ENCODE data around the gene MRPL55. TPM values are rescaled to one million over a fixed set of nuclear protein-coding genes. Genes with fewer than 3 reads are reported as not detected.

MRPL55 gene
- total RNA-seq, 1 donor from 2014 or later = 73.5 TPM

DNA sequence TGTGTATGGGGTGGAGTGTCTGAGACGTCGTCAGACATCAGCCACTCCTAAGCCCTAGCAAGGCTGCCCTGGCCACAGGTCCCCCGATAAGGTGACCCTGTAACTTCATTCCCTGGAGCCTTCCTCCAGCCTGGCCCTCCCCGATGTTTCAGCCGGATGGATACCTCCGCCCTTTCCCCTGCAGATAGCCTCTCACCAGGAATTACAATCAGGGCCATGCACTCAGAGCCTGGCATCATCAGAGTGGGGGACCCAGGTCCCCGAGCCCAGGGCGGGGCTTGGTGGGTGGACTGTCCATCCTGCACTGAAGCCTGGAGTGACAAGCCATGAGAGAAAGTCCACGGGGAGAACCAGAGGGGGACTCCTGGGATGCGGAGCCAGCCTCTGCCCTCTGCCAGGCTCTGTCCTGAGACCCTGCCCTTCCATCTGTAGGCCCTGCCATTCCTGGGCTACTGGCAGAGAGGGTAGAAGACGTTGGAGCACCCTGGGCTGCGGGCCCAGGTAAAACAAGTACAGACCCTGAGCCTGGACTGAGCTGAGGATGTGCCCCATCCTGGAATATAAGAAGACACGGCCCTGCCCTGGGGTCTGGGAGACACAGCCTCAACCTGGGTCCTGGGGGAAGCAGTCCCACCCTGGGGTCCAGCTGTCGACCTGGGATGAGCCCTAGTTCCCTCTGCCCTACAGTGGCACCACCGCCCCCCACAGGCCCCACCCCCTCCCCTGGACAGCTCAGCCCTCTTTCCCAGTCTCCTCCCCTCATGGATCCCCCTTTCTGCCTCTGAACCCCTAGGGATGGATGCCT, 43.4 kb downstream of the MRPL55 start:
- TF ChIP-seq, protein P1, sequence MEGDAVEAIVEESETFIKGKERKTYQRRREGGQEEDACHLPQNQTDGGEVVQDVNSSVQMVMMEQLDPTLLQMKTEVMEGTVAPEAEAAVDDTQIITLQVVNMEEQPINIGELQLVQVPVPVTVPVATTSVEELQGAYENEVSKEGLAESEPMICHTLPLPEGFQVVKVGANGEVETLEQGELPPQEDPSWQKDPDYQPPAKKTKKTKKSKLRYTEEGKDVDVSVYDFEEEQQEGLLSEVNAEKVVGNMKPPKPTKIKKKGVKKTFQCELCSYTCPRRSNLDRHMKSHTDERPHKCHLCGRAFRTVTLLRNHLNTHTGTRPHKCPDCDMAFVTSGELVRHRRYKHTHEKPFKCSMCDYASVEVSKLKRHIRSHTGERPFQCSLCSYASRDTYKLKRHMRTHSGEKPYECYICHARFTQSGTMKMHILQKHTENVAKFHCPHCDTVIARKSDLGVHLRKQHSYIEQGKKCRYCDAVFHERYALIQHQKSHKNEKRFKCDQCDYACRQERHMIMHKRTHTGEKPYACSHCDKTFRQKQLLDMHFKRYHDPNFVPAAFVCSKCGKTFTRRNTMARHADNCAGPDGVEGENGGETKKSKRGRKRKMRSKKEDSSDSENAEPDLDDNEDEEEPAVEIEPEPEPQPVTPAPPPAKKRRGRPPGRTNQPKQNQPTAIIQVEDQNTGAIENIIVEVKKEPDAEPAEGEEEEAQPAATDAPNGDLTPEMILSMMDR (IDR thresholded peaks at IDR 0.05; ENCODE audit: insufficient read depth, low read length, poor library complexity, severe bottlenecking) = no peak
- no peak for DNase-seq (ENCODE audit: low read depth)
- Histone ChIP-seq H3K27me3 (ENCODE audit: control insufficient read depth, insufficient read depth, low read length) (peaks cover 19% of the 10 kb centered on the region), H3K4me3 (ENCODE audit: low read depth, low read length) (no peak overlapping the region), H3K36me3 (ENCODE audit: control insufficient read depth, insufficient read depth, low read length) (no peaks in the 10 kb centered on the region)

DNA sequence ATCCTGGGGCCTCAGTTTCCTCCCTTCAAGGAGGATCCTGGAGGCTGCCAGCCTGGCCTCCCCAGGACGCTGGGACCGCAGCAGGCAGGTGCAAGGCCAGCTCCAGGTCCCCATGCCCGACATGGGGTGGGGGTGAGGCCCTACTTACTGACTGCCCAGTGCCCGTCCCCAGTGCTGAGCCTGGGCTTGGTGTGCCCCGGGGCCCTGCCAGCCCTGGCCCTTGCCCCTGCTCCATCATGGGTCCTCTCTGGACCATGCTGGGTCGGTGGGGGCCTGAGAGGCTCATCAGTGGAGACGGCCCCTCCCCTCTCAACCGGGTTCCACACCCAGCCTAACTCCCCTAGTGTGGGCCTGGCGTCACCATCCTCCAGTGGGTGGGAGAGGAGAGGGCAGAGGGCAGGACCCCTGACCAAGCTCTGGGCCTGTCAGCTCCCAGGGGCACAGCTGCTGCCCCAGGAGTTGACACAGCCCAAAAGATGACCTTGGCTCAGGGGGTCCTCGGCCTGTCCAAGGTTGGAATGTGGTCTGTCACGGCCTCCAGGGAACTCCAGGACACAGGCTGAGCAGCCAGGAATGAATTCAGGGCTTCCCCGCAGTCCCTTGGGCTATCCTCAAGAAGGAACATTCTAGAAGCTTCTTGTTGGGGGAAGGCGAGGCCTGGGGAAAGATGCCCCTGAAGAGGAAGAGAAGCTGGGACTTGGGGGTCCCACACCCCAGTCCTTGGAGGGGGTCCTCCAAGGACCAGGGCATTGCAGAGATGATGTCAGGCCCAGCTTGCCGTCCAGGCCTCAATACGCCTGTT, 44.2 kb downstream of the MRPL55 start:
- H3K27me3 ChIP-seq (ENCODE audit: control insufficient read depth, insufficient read depth, low read length) = peaks cover 27% of the 10 kb centered on the region
- H3K36me3 ChIP-seq (ENCODE audit: control insufficient read depth, insufficient read depth, low read length) = no peaks in the 10 kb centered on the region
- DNase-seq (ENCODE audit: low read depth) = no peak
- no peak overlapping the region for H3K4me3 ChIP-seq (ENCODE audit: low read depth, low read length)
- TF ChIP-seq, protein P1 (IDR thresholded peaks at IDR 0.05; ENCODE audit: insufficient read depth, low read length, poor library complexity, severe bottlenecking) = no peak

DNA sequence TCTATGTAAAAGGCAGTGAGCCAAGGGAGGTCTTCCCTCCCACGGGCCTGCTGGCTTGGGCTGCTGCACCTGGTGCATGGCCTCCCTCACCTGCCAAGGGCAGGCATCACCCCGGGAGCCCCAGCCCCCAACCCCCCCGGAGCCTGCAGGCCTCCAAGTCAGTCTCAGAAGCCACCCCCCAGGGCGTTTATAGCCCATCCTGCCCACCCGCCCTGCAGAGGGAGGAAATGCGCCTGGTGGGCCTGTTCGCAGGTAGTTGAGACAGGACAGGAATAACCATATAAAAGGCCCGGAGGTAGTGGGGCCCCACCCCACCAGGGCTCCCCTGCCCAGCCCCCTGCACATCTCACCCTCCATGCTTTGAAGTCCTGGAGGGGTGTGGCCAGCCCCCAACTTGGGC, 44.8 kb downstream of the MRPL55 start:
- Histone ChIP-seq H3K4me3 (ENCODE audit: low read depth, low read length) (no peak overlapping the region), H3K36me3 (ENCODE audit: control insufficient read depth, insufficient read depth, low read length) (no peaks in the 10 kb centered on the region), H3K27me3 (ENCODE audit: control insufficient read depth, insufficient read depth, low read length) (peaks cover 34% of the 10 kb centered on the region)
- DNase-seq (ENCODE audit: low read depth) = no peak
- TF ChIP-seq, protein P1 (IDR thresholded peaks at IDR 0.05; ENCODE audit: insufficient read depth, low read length, poor library complexity, severe bottlenecking) = no peak

DNA sequence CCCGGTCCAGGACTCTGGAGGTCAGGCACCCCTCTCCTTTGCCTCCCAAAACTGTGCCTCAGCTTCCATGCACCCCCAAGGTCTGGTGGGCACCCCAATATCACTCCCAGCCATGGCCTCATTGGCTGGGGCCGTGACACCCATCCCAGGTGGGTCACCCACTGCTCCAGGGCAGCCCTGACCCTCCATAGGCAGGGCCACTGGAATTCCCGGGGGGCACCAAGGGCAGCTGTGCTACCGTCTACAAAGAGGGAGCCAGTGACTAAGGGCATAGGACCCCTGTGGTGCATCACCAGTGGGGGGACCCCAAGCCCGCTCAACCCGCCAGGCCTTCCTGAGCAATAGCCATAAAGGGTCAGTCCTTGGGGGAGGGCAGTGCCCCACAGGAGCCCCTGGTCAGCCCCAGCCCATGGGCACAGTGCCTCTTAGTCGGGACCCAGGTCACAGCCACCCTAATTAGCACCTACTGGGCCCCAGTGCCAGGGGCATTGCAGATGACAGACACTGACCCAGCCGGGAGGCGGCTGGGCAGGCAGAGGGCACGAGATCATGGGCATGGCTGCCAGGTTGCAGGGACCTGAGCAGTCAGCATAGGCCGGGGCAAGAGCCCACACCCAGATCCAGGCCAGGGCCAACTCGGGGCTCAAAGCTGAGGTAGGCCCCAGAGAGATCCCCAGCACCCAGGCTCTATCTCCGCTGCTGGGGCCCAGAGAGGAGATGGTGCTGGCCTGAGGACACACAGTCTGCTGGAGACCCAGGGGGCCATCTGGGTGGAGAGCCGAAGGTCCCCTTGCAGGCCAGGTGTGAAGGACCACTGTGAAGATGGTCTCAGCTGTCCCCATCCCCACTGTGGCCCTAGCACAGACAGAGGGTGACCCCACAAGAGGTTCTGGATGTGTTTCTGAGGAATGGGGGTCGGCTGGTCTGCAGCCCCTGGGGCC, 45.6 kb downstream of the MRPL55 start:
- H3K27me3 ChIP-seq (ENCODE audit: control insufficient read depth, insufficient read depth, low read length) = peaks cover 39% of the 10 kb centered on the region
- no peaks in the 10 kb centered on the region for H3K36me3 ChIP-seq (ENCODE audit: control insufficient read depth, insufficient read depth, low read length)
- no peak for DNase-seq (ENCODE audit: low read depth)
- no peak overlapping the region for H3K4me3 ChIP-seq (ENCODE audit: low read depth, low read length)
- TF ChIP-seq, protein P1 (IDR thresholded peaks at IDR 0.05; ENCODE audit: insufficient read depth, low read length, poor library complexity, severe bottlenecking) = no peak

DNA sequence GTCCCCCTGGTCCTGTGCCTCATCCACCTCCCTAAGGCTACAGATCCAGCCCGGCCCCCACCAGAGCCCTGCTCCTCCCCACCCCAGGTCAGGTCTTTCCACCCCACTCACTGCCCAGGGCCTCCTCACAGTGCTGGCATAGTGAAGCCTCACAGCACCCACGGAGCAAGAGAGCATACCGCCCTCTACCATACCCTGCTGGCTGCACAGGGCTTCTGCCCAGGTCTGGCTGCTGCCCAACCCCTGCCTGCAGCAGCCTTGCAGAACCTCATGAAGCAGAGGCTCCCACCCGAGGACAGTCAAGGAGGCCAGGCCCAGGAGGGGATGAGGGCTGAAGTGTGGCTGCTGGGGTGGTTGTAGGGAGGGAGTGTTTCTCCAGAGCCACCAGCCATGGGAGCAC, 46.3 kb downstream of the MRPL55 start:
- DNase-seq (ENCODE audit: low read depth) = no peak
- TF ChIP-seq, protein P1 (IDR thresholded peaks at IDR 0.05; ENCODE audit: insufficient read depth, low read length, poor library complexity, severe bottlenecking) = no peak
- no peaks in the 10 kb centered on the region for H3K36me3 ChIP-seq (ENCODE audit: control insufficient read depth, insufficient read depth, low read length)
- no peak overlapping the region for H3K4me3 ChIP-seq (ENCODE audit: low read depth, low read length)
- H3K27me3 ChIP-seq (ENCODE audit: control insufficient read depth, insufficient read depth, low read length) = peaks cover 43% of the 10 kb centered on the region
